H9 (cell line): ENCODE data around the gene RGL2. TPM values are rescaled to one million over a fixed set of nuclear protein-coding genes. Genes with fewer than 3 reads are reported as not detected.

Experiments
- DNase-seq: peaks from one replicate; pipeline ENCODE4 v3.0.0-alpha.2; 2017
- H2AFZ ChIP-seq: one replicate; pipeline ENCODE4 v1.6.1; 2013; ENCODE audit warnings: mild to moderate bottlenecking, low read length, control low read depth, moderate library complexity
- H2AK5ac ChIP-seq: 2 replicates; pipeline ENCODE4 v1.6.1; 2013; ENCODE audit warnings: low read length, control low read depth, mixed read lengths; ENCODE audit not compliant: insufficient read length
- H2BK120ac ChIP-seq: one replicate; pipeline ENCODE4 v1.6.1; 2013; ENCODE audit warnings: low read depth, mild to moderate bottlenecking, low read length, control low read depth, inconsistent platforms; ENCODE audit not compliant: poor library complexity, severe bottlenecking
- H2BK12ac ChIP-seq: 2 replicates; pipeline ENCODE4 v1.6.1; 2013; ENCODE audit warnings: low read length, control low read depth, mixed read lengths, low read depth; ENCODE audit not compliant: insufficient read length
- H2BK15ac ChIP-seq: 2 replicates; pipeline ENCODE4 v1.6.1; 2013; ENCODE audit warnings: low read depth, low read length, control low read depth
- H2BK20ac ChIP-seq: one replicate; pipeline ENCODE4 v1.6.1; 2013; ENCODE audit warnings: low read depth, mild to moderate bottlenecking, low read length, control low read depth, inconsistent platforms; ENCODE audit not compliant: poor library complexity, severe bottlenecking
- H2BK5ac ChIP-seq: 2 replicates; pipeline ENCODE4 v1.6.1; 2013; ENCODE audit warnings: low read length, control low read depth, mixed read lengths; ENCODE audit not compliant: insufficient read length
- H3K14ac ChIP-seq: 2 replicates; pipeline ENCODE4 v1.6.1; 2013; ENCODE audit warnings: low read length, control low read depth; ENCODE audit not compliant: insufficient read depth
- H3K18ac ChIP-seq: 2 replicates; pipeline ENCODE4 v1.6.1; 2013; ENCODE audit warnings: low read depth, mild to moderate bottlenecking, mixed read lengths, low read length, control low read depth; ENCODE audit not compliant: insufficient read length
- H3K23ac ChIP-seq: 2 replicates; pipeline ENCODE4 v1.6.1; 2013; ENCODE audit warnings: low read length, control low read depth, mixed read lengths, low read depth; ENCODE audit not compliant: insufficient read length
- H3K23me2 ChIP-seq: 2 replicates; pipeline ENCODE4 v1.6.1; 2013; ENCODE audit warnings: low read depth, mild to moderate bottlenecking, mixed read lengths, low read length, control low read depth; ENCODE audit not compliant: insufficient read length, poor library complexity, severe bottlenecking
- H3K27ac ChIP-seq: 2 replicates; pipeline ENCODE4 v1.5.1; 2013; ENCODE audit warnings: low read length, control low read depth, mixed read lengths, low read depth; ENCODE audit not compliant: insufficient read length
- H3K27me3 ChIP-seq: 2 replicates; pipeline ENCODE4 v1.6.1; 2013; ENCODE audit warnings: low read length, control low read depth, inconsistent platforms; ENCODE audit not compliant: insufficient read depth
- H3K4ac ChIP-seq: 2 replicates; pipeline ENCODE4 v1.6.1; 2013; ENCODE audit warnings: low read depth, mild to moderate bottlenecking, control low read depth, inconsistent platforms, low read length, moderate library complexity
- H3K4me1 ChIP-seq: 2 replicates; pipeline ENCODE4 v1.6.1; 2013; ENCODE audit warnings: low read length, control low read depth, inconsistent platforms; ENCODE audit not compliant: insufficient read depth
- H3K4me2 ChIP-seq: 2 replicates; pipeline ENCODE4 v1.6.1; 2013; ENCODE audit warnings: low read length, control low read depth, mixed read lengths; ENCODE audit not compliant: insufficient read length, insufficient read depth
- H3K56ac ChIP-seq: 2 replicates; pipeline ENCODE4 v1.6.1; 2013; ENCODE audit warnings: low read depth, mild to moderate bottlenecking, mixed read lengths, low read length, control low read depth; ENCODE audit not compliant: insufficient read length
- H3K79me1 ChIP-seq: 2 replicates; pipeline ENCODE4 v1.6.1; 2013; ENCODE audit warnings: low read depth, mild to moderate bottlenecking, moderate library complexity, low read length, control low read depth, inconsistent platforms; ENCODE audit not compliant: insufficient read depth, poor library complexity, severe bottlenecking
- H3K79me2 ChIP-seq: 2 replicates; pipeline ENCODE4 v1.6.1; 2013; ENCODE audit warnings: low read length, control low read depth, inconsistent platforms; ENCODE audit not compliant: insufficient read depth
- H3K9ac ChIP-seq: 2 replicates; pipeline ENCODE4 v1.6.1; 2013; ENCODE audit warnings: low read length, control low read depth, mixed read lengths; ENCODE audit not compliant: insufficient read length; ENCODE audit errors: extremely low read depth
- H3K9me3 ChIP-seq: one replicate; pipeline ENCODE4 v1.6.1; 2013; ENCODE audit warnings: low read depth, low read length, inconsistent platforms; ENCODE audit not compliant: control insufficient read depth
- H3T11ph ChIP-seq: one replicate; pipeline ENCODE4 v1.6.1; 2013; ENCODE audit warnings: mild to moderate bottlenecking, low read length, control low read depth, inconsistent platforms
- H4K20me1 ChIP-seq: one replicate; pipeline ENCODE4 v1.6.1; 2013; ENCODE audit not compliant: control insufficient read depth, insufficient read length, insufficient read depth
- H4K5ac ChIP-seq: 2 replicates; pipeline ENCODE4 v1.6.1; 2013; ENCODE audit warnings: low read depth, mild to moderate bottlenecking, mixed read lengths, low read length, control low read depth; ENCODE audit not compliant: insufficient read length
- H4K8ac ChIP-seq: replicated peaks from 2 replicates; pipeline ENCODE4 v1.6.1; 2013; ENCODE audit warnings: low read length, control low read depth, mixed read lengths, low read depth; ENCODE audit not compliant: insufficient read length
- H4K91ac ChIP-seq: 2 replicates; pipeline ENCODE4 v1.6.1; 2013; ENCODE audit warnings: low read depth, mild to moderate bottlenecking, moderate library complexity, mixed read lengths, low read length, control low read depth; ENCODE audit not compliant: insufficient read length
- H3K27ac Mint-ChIP-seq, 3 experiments: 2 replicates in 2 of 3; 3 replicates in 1 of 3; pipeline ENCODE4 v1.8.0; 2020 to 2021; ENCODE audit warnings: mixed read lengths in 3 of 3, mild to moderate bottlenecking in 1 of 3, moderate library complexity in 1 of 3
- H3K27me3 Mint-ChIP-seq: 2 replicates; pipeline ENCODE4 v1.8.0; 2021; ENCODE audit warnings: low read depth, mild to moderate bottlenecking, moderate library complexity, mixed read lengths
- H3K36me3 Mint-ChIP-seq, 3 experiments: 2 replicates in 2 of 3; 3 replicates in 1 of 3; pipeline ENCODE4 v1.8.0; 2020 to 2021; ENCODE audit warnings: low read depth in 3 of 3, mixed read lengths in 3 of 3; ENCODE audit not compliant: insufficient read depth in 1 of 3
- H3K4me1 Mint-ChIP-seq, 2 experiments: 2 replicates each; pipeline ENCODE4 v1.8.0; 2020; ENCODE audit warnings: mixed read lengths in 2 of 2
- H3K4me3 Mint-ChIP-seq, 2 experiments: 2 replicates in 1 of 2; 3 replicates in 1 of 2; pipeline ENCODE4 v1.8.0; 2020 to 2021; ENCODE audit warnings: mild to moderate bottlenecking in 2 of 2, mixed read lengths in 2 of 2, moderate library complexity in 1 of 2
- H3K9me3 Mint-ChIP-seq, 2 experiments: 2 replicates in 1 of 2; 3 replicates in 1 of 2; pipeline ENCODE4 v1.8.0; 2020; ENCODE audit warnings: mild to moderate bottlenecking in 2 of 2, mixed read lengths in 2 of 2, moderate library complexity in 1 of 2
- WGBS: extraction: QIAGEN DNeasy Blood & Tissue Kit; methylation state at CpG from one replicate; pipeline ENCODE4 v1.1.7; 2013; ENCODE audit warnings: missing lambda C conversion rate, low lambda C conversion rate, mixed read lengths; ENCODE audit not compliant: insufficient read length; ENCODE audit errors: extremely low coverage; 5-methylcytosine and 5-hydroxymethylcytosine counted together
- total RNA-seq: library from RNA; stranded (reverse); gene quantifications from 2 replicates; pipeline ENCODE4 v1.2.1, GENCODE V29; 2021
- TF ChIP-seq, protein P1 (sequence below): fragments of 200-600 bp; sonication (generic); conservative IDR thresholded peaks from 3 replicates; pipeline ENCODE4 v1.8.0; 2021; ENCODE audit warnings: antibody characterized with exemption, mild to moderate bottlenecking

RGL2 gene
- total RNA-seq, 1 experiment from 2014 or later: 74.3 TPM

DNA sequence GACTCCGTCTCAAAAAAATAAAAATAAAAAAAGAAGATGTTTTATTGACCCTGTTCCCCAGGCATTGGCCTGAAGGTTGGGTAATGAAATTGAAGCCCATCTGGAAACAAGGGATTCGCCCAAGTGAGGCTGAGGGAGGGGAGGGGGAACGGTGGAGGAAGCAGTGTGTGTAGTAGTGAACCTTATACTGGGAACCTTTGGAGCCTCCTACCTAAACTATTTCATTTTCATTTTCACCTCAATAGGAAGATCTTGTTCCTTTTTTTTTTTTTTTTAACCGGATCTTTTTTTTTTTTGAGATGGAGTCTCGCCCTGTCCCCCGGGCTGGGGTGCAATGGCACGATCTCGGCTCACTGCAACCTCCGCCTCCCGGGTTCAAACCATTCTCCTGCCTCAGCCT lies 32.0 kb upstream of the RGL2 start:
- no peak for DNase-seq
- H3K4me1 ChIP-seq: no peaks in the 10 kb centered on the region
- no peak overlapping the region for H2BK12ac ChIP-seq
- H3K9ac ChIP-seq: no peak overlapping the region
- WGBS: no CpG with 5 or more reads among the region's 10 CpGs
- Mint-ChIP-seq H3K27ac (no peak overlapping the region), H3K9me3 (no peaks in the 10 kb centered on the region), H3K36me3 (no peaks in the 10 kb centered on the region), H3K4me1 (no peaks in the 10 kb centered on the region), H3K4me3 (no peak overlapping the region), H3K27me3 (peaks cover 2% of the 10 kb centered on the region)
- H4K91ac ChIP-seq: no peak overlapping the region
- no peak overlapping the region for H2AK5ac ChIP-seq
- no peak overlapping the region for H2AFZ ChIP-seq
- H3K4ac ChIP-seq: no peak overlapping the region
- no peak overlapping the region for H3K27ac ChIP-seq
- H3K56ac ChIP-seq: no peak overlapping the region
- H3K18ac ChIP-seq: no peak overlapping the region
- no peaks in the 10 kb centered on the region for H3K27me3 ChIP-seq
- no peaks in the 10 kb centered on the region for H3K9me3 ChIP-seq
- H3T11ph ChIP-seq: no peak overlapping the region
- H4K5ac ChIP-seq: no peak overlapping the region
- H4K20me1 ChIP-seq: no peaks in the 10 kb centered on the region
- TF ChIP-seq, protein P1, sequence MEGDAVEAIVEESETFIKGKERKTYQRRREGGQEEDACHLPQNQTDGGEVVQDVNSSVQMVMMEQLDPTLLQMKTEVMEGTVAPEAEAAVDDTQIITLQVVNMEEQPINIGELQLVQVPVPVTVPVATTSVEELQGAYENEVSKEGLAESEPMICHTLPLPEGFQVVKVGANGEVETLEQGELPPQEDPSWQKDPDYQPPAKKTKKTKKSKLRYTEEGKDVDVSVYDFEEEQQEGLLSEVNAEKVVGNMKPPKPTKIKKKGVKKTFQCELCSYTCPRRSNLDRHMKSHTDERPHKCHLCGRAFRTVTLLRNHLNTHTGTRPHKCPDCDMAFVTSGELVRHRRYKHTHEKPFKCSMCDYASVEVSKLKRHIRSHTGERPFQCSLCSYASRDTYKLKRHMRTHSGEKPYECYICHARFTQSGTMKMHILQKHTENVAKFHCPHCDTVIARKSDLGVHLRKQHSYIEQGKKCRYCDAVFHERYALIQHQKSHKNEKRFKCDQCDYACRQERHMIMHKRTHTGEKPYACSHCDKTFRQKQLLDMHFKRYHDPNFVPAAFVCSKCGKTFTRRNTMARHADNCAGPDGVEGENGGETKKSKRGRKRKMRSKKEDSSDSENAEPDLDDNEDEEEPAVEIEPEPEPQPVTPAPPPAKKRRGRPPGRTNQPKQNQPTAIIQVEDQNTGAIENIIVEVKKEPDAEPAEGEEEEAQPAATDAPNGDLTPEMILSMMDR: no peak
- H4K8ac ChIP-seq: no peak overlapping the region
- no peak overlapping the region for H2BK5ac ChIP-seq
- no peaks in the 10 kb centered on the region for H3K79me1 ChIP-seq
- H2BK15ac ChIP-seq: no peak overlapping the region
- H2BK120ac ChIP-seq: no peak overlapping the region
- no peak overlapping the region for H2BK20ac ChIP-seq
- H3K79me2 ChIP-seq: no peaks in the 10 kb centered on the region
- H3K23me2 ChIP-seq: no peaks in the 10 kb centered on the region
- no peak overlapping the region for H3K4me2 ChIP-seq
- H3K14ac ChIP-seq: no peak overlapping the region
- no peak overlapping the region for H3K23ac ChIP-seq
